Endometrial microvascular endothelial cells (primary cell): ENCODE results near the gene EGR2. TPM values are rescaled to one million over a fixed set of nuclear protein-coding genes. Genes with fewer than 3 reads are reported as not detected.
"Not testable (repeated sequence)": the region's sequence is repeated elsewhere in the genome, so short reads cannot be mapped to it uniquely, and the experiment has no call there.

Source experiments
- in situ Hi-C: cut with HindIII; loops from 2 replicates; pipeline ENCODE4 v1.10.0; 2017; ENCODE audit warnings: low sequenced_read_pairs, low pct_unique_long_range_greater_than_20kb; ENCODE audit errors: inconsistent ontology term
- total RNA-seq: library from RNA; depleted of rRNA; stranded (reverse); fragments of >200 nt; gene quantifications from one replicate; pipeline ENCODE4 v1.2.3, GENCODE V29; 2015; ENCODE audit errors: inconsistent ontology term

EGR2 gene
- total RNA-seq, 1 donor from 2014 or later: 2.9 TPM

GRCh38 chr10:62803724-62804355 is 12.3 kb downstream of the EGR2 start:
- in situ Hi-C loops: no loop called here

DNA sequence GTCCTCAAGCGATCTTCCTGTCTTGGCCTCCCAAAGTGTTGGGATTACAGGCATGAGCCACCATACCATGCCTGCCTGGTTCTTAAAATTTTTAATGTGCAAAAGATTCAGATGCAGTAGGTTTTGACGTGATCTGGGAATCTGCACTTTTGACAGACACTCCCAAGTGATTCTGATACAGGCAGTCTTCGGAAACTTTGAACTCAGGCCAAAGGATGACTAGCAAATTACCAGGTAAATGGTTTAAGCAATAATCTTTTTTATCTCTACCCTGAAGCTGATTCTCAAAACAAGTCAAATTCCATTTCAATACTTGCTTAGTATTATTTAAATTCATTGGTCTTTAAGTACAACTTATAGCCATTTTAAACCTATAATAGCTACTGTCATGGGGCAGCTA is 14.3 kb downstream of the EGR2 start:
- in situ Hi-C loops: no loop called here

GRCh38 chr10:62796896-62797295 is 19.3 kb downstream of the EGR2 start:
- in situ Hi-C loops: no loop called here

DNA sequence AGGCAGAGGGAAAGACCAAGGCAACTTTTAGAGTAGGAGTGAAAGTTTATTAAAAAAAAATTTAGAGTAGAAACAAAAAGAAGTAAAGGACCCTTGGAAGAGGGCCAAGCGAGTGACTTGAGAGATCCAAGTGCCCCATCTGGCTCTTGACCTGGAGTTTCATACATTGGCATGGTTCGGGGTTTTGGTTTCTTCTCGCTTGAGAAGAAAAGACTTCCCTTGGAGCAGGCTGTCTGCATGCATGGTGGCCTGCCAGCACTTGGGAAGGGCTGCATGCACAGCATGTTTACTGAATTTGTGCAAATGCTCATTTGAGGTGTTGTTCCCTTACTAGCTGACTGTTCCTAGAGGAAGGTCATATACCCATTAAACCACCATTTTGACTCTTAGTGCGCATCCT is 20.4 kb downstream of the EGR2 start:
- in situ Hi-C loops: no loop called here

DNA sequence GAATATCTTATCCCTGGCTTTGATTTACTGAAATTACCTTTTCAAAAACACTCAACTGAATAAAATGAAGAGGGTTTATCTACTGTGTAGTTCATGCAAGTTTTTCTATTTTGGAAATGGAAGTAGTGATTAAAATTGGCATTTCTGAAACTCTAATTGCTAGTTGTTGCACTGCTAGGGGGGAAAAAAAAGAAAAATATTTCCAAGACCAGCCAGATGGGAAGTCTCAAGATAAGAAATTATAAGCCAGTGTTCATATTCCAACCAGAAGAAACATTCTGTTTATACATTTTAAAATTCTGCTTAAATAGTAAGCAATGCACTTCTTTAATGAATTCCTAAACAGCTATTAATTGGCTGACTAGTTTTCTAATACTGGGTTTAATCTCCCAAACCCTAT is 21.1 kb downstream of the EGR2 start:
- in situ Hi-C loops: no loop called here

DNA sequence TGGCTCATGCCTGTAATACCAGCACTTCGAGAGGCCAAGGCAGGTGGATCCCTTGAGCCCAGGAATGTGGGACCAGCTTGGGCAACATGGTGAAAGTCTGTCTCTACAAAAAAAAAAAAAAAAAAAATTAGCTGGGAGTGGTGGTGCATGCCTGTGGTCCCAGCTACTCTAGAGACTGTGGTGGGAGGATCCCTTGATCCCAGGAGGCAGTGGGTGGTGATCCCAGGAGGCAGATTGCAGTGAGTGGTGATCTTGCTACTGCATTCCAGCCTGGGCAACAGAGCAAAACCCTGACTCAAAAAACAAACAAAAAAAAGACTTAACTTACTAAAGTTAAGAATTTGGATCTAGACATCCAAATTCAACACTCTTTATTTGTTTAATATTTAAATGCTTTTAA is 21.9 kb downstream of the EGR2 start:
- in situ Hi-C loops: no loop called here

- in situ Hi-C loops: no loop called here
These were observed 23.9 kb downstream of the EGR2 start for GRCh38 chr10:62792261-62792660.

GRCh38 chr10:62790571-62790970 is 25.6 kb downstream of the EGR2 start:
- in situ Hi-C loops: no loop called here

- in situ Hi-C loops: no loop called here
These were observed 26.1 kb downstream of the EGR2 start for GRCh38 chr10:62790019-62790555.

DNA sequence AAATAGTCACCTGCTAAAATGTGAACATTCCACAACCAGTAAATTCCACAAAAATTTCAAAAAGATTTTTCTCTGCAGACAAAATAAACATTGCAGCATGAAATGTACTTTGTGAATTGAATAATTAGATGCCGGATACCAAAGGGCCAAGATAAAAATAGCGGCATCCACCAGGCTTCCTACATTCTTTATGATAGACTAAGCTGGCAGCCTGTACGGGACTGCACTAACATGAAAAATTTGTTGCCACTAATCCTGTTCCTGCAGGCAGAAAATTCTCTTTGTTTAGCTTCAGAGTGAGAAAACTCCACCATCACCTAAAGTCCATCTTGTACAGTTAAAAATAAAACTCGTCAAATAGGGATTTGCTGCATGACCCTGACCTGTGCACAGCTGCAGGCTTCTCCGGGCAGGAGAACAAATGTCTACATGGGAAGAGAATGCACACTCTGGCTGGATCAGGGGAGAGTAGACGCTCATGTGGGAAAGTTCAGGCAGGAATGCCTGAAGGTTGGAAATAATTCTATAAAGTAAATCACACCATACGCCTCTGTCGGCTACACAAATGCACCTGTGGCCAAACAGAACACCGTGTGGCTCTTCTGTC is 27.2 kb downstream of the EGR2 start:
- in situ Hi-C loops: no loop called here

DNA sequence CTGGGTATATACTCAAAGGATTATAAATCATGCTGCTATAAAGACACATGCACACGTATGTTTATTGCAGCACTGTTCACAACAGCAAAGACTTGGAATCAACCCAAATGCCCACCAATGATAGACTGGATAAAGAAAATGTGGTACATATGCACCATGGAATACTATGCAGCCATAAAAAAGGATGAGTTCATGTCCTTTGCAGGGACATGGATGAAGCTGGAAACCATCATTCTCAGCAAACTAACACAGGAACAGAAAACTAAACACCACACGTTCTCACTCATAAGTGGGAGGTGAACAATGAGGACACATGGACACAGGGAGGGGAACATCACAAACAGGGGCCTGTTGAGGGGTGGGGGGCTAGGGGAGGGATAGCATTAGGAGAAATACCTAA is 27.9 kb downstream of the EGR2 start:
- in situ Hi-C loops: not testable (repeated sequence)

GRCh38 chr10:62784537-62784936 is 31.6 kb downstream of the EGR2 start:
- in situ Hi-C loops: not testable (repeated sequence)

DNA sequence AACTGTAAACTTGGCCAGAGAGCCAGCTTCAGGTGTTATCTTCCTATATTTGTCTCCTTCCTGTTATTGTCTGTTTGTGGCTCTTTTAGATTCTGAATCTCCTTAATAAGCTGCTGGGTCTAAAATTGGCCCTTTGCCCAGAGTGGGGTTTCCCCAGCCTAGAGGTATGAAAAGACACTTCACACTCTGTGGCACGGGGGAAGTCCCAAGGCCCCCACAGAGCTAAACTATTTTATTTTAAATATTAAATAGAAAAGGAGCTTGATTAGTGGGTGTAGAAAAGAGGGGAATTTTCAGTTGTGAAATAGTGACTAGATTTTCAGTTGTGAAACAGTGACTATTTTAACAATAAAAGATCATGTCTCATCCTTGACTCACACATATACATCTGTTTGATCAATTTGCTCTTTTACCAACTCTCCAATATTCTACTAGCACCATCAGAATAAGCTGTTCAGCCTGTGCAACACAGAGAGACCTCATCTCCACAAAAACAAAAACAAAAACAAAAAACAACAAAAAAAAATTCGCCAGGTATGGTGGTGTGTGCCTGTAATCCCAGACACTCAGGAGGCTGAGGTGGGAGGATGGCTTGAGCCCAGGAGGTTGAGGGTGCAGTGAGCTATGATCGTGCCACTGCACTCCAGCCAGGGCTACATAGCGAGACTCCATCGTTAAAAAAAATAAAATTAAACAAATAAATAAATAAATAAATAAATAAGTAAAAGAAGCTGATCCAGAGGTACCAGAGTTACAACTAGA is 36.5 kb downstream of the EGR2 start:
- in situ Hi-C loops: no loop called here

- in situ Hi-C loops: no loop called here
These were observed 38.0 kb downstream of the EGR2 start for GRCh38 chr10:62778125-62778524.

DNA sequence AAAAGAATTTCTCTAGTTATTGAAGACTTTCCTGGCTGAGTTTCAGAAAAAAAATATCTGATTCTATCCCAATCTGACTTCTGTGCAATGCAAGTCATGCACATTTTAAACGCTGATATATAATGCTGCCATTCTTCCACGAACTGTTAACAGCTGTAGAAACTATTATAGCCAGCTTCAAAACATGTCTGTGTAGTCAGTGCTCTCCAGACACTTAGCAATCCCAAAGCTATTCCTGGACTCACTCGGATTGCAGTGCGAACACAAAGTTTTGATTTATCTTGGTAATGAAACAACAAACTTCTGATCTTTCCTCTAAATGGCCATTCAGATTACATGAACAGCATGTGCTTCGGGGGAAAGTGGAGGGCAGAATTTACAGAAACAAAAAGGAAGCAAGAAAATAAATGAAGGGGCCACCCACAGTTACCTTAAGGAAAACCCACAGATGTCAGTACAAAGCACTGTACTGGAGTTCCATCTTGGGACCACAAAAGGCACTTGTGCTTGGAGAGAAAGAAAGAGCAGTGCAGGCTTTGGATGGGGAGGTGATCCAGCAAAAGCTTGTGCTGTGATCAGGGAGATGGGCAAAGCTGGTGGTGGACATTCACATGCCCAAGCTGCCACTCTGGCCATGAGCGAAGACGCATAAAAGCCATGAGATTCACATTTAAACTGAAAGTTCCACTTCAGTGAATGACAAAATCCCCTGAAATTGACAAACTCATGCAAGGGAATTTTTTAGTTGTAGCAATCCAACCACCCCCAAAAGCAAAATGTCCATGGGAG is 43.8 kb downstream of the EGR2 start:
- in situ Hi-C loops: no loop called here

DNA sequence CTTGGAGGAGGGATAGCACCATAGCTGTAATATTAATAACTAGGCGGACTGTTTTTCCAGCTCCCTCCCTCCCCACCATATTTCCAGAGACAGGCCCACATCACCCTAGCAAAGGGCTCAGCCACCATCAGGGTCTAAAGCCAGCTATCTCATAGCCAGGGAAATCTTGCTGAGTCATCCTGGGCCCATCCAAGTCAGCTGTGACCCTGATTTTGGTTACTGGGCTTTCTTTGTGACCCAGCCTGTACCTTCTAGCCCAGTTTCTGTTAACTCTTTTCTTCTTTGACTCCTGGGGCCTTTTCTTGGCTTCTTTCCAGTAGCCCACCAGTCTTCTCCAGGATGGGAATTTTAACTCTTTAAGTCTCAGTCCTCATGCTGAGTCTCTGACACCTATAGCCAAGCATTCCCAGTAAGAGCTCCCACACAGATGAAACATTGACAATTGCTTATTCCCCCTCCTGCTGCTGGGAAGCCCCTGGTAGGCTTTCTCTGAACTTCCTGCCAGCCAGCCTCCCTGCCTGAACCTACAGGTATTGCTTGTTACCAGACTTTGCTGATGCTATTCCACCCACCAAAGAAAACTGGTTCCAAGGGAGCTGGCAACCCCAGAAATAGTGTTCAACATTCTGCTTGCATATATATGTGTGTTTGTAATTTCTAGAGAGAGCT is 46.5 kb downstream of the EGR2 start:
- in situ Hi-C loops: no loop called here

DNA sequence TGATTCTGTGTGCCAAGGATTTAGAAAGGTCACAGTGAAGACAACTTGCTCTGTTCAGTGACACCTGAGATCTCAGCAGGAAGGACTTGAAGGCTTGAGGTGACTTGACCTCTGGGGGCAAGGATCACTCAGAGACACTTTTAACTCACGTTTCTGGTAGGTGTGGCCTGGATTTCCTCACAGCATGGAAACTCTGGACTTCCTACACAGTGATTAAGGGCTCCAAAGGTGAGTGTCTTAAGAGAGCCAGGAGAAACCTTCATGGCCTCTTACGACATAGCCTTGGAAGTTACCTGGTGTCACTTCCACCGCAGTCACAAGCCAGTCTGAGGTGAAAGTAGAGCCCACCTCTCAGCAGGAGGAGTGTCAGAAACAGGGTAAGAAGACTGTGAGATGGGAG is 49.8 kb downstream of the EGR2 start:
- in situ Hi-C loops: no loop called here

DNA sequence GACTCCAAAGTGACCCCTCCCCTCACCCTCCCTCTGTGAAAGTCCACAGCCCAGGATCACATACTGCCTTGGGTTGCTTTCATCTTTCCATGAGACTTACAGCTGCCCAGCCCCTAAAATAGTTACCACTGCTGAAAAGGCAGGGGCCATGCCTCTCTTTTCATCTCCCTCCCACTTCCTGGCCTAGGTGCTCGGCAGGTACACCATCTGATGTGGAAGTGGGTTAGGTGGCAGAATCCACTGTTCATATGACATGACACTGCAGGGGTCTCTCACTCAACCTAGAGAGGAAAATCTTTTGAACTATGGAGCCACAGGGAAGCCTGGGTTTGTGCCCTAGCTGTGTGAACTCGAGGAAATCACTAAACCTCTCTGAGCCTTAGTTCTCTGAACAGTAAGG is 50.4 kb downstream of the EGR2 start:
- in situ Hi-C loops: no loop called here

GRCh38 chr10:62764011-62764410 is 52.2 kb downstream of the EGR2 start:
- in situ Hi-C loops: no loop called here
